Ovary (tissue), 9 donors: ENCODE data around the gene SERPINB12. TPM values are rescaled to one million over a fixed set of nuclear protein-coding genes. Genes with fewer than 3 reads are reported as not detected.

Experiments used
- DNase-seq, 5 donors: peaks; one replicate each; pipeline ENCODE4 v3.0.0-alpha.2; 2019 to 2020
- H3K27ac ChIP-seq, 2 donors: fragments of 200-600 bp; one replicate each; pipeline versions ENCODE4 v1.5.1 to v1.8.0; 2019 to 2022
- H3K27me3 ChIP-seq: fragments of 200-600 bp; one replicate; pipeline ENCODE4 v1.8.0; 2022
- H3K36me3 ChIP-seq: fragments of 200-600 bp; sonication (generic); one replicate; pipeline ENCODE4 v1.5.1; 2019
- H3K4me1 ChIP-seq: one replicate; pipeline ENCODE4 v1.8.1; 2013; ENCODE audit warnings: mild to moderate bottlenecking, moderate library complexity; ENCODE audit not compliant: insufficient read depth
- H3K4me3 ChIP-seq: fragments of 200-600 bp; sonication (generic); one replicate; pipeline ENCODE4 v1.5.1; 2017
- H3K9me3 ChIP-seq, 2 donors: fragments of 200-600 bp in 1 of 2; sonication (generic) in 1 of 2; one replicate each; pipeline versions ENCODE4 v1.5.1 to v1.8.1; 2013 to 2019; ENCODE audit warnings: mild to moderate bottlenecking in 1 of 2, moderate library complexity in 1 of 2
- EP300 ChIP-seq: sonication (generic); formaldehyde crosslinking; IDR thresholded peaks from one replicate; pipeline ENCODE4 v1.6.1; 2017; ENCODE audit warnings: antibody characterized with exemption
- POLR2A ChIP-seq: fragments of 450-650 bp; IDR thresholded peaks from one replicate; pipeline ENCODE4 v1.6.1; 2017; ENCODE audit warnings: antibody characterized with exemption, mild to moderate bottlenecking, moderate library complexity
- WGBS, 3 donors: extraction: QIAGEN DNeasy Blood & Tissue Kit in 1 of 3; methylation state at CpG; one replicate each; pipeline versions ENCODE4 v1.1.5 to v1.1.7; 2013 to 2017; 5-methylcytosine and 5-hydroxymethylcytosine counted together
- intact Hi-C, 4 donors: fragments of 100-400 bp; cut with DNase I; formaldehyde crosslinking; loops; one replicate each; pipeline versions ENCODE4 v1.11.0 to v1.15.1; 2022 to 2023
- polyA plus RNA-seq, 2 donors: library from polyadenylated mRNA; stranded (reverse); fragments of 200-250 nt in 1 of 2; fragments of 350-450 nt in 1 of 2; fragmentation: Illumina TruSeq in 1 of 2; extraction: RNeasy Lipid Tissue Mini Kit (QIAGEN cat#74804) in 1 of 2; gene quantifications; one replicate each; pipeline ENCODE4 v1.2.3, GENCODE V29; 2013 to 2014
- total RNA-seq, 7 donors: library from RNA; depleted of rRNA in 2 of 7; stranded (reverse); fragments of >200 nt in 2 of 7; fragmentation: NEBNext Ultra II Directional in 3 of 7; extraction: Animal tissue kit (Norgen Biotek cat#: 25700) in 3 of 7; gene quantifications; one replicate each; pipeline versions ENCODE4 v1.1.0 to v1.2.4, GENCODE V29; 2016 to 2023
- TF ChIP-seq, protein P1 (sequence below), 3 donors: fragments of 450-650 bp in 2 of 3; fragments of 200-600 bp in 1 of 3; IDR thresholded peaks; one replicate each; pipeline versions ENCODE4 v1.5.1 to v1.8.0; 2016 to 2022; ENCODE audit warnings: antibody characterized with exemption in 3 of 3, mild to moderate bottlenecking in 1 of 3
- donor health status: DM: no; HTN: no; CAD: no; lungs with moderate emphysema.
- donor health status: DM: no; HTN: no; CAD: no.
- donor health status: Bipolar disorder and iron deficiency.
- donor health status: DM: yes; HTN: yes; CAD: no.
- donor health status: DM: no; HTN: no; CAD: no.
- donor health status: DM: yes; HTN: yes; CAD: no.

SERPINB12 gene
- total and polyA plus RNA-seq, 9 donors: not detected

GRCh38 chr18:63514888-63515678 lies 27.1 kb upstream of the SERPINB12 start:
- Histone ChIP-seq H3K4me1 (peaks cover 2% of the 10 kb centered on the region), H3K4me3 (no peak overlapping the region), H3K27me3 (no peaks in the 10 kb centered on the region), H3K36me3 (no peaks in the 10 kb centered on the region), H3K27ac (no peak overlapping the region), H3K9me3 (no peaks in the 10 kb centered on the region)
- TF ChIP-seq, protein P1, sequence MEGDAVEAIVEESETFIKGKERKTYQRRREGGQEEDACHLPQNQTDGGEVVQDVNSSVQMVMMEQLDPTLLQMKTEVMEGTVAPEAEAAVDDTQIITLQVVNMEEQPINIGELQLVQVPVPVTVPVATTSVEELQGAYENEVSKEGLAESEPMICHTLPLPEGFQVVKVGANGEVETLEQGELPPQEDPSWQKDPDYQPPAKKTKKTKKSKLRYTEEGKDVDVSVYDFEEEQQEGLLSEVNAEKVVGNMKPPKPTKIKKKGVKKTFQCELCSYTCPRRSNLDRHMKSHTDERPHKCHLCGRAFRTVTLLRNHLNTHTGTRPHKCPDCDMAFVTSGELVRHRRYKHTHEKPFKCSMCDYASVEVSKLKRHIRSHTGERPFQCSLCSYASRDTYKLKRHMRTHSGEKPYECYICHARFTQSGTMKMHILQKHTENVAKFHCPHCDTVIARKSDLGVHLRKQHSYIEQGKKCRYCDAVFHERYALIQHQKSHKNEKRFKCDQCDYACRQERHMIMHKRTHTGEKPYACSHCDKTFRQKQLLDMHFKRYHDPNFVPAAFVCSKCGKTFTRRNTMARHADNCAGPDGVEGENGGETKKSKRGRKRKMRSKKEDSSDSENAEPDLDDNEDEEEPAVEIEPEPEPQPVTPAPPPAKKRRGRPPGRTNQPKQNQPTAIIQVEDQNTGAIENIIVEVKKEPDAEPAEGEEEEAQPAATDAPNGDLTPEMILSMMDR (IDR thresholded peaks at IDR 0.05): no peak
- TF ChIP-seq POLR2A: no peak
- no peak for TF ChIP-seq EP300
- 56 to 67% (median 57%) methylated on average over 9 of the region's 9 CpGs for WGBS, 3 donors
- intact Hi-C loops: loop anchor here in 2 of 4 donors (10.0 kb wide), 2 partner anchors 60 to 480 kb away; no protein-coding TSS in a partner anchor
- DNase-seq: no peak

DNA sequence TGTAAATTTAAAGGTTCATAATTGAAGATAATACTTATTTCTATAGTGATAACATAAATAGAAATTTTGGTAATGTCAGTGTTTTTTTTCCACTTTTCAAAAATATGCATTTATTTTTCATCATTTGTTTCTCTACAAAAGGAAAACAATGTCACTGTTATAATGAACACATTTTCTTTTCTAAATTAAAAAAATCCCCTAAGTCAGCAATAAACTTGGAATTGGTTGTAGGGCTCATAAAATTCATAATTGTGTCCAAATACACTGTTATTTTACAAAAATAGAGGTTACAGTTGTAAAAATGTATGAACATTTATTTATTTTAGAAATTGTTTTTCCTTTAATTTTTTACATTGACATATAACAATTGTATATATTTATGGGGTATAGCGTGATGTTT lies 26.4 kb upstream of the SERPINB12 start:
- DNase-seq: no peak
- Histone ChIP-seq H3K27ac (no peak overlapping the region), H3K9me3 (no peaks in the 10 kb centered on the region), H3K27me3 (no peaks in the 10 kb centered on the region), H3K36me3 (no peaks in the 10 kb centered on the region), H3K4me1 (peaks cover 2% of the 10 kb centered on the region), H3K4me3 (no peak overlapping the region)
- 0 to 82% (median 63%) methylated on average over 1 of the region's 1 CpG for WGBS, 3 donors
- TF ChIP-seq EP300 (no peak), POLR2A (no peak)
- TF ChIP-seq, protein P1 (IDR thresholded peaks at IDR 0.05): no peak
- intact Hi-C loops: loop anchor here in 2 of 4 donors (10.0 kb wide), 2 partner anchors 59 to 479 kb away; no protein-coding TSS in a partner anchor

- 28 to 29% (median 28%) methylated on average over 16 of the region's 16 CpGs for WGBS, 3 donors
- peak; percentile 25 to 63 (median 36) for DNase-seq
Measured at GRCh38 chr18:63518178-63519012, 23.8 kb upstream of the SERPINB12 start.

More at GRCh38 chr18:63518178-63519012, 23.8 kb upstream of the SERPINB12 start:
- no peaks in the 10 kb centered on the region for H3K27me3 ChIP-seq
- H3K36me3 ChIP-seq: no peaks in the 10 kb centered on the region
- intact Hi-C loops: loop anchor here in 2 of 4 donors (10.0 kb wide), 2 partner anchors 56 to 476 kb away; no protein-coding TSS in a partner anchor
- H3K27ac ChIP-seq: no peak overlapping the region
- peaks cover 2% of the 10 kb centered on the region for H3K4me1 ChIP-seq
- no peaks in the 10 kb centered on the region for H3K9me3 ChIP-seq
- H3K4me3 ChIP-seq: no peak overlapping the region
- TF ChIP-seq, protein P1 (IDR thresholded peaks at IDR 0.05): peak; percentile 50 to 74 (median 63)
- TF ChIP-seq POLR2A: no peak
- TF ChIP-seq EP300: no peak
